ENCODE data around the gene CFAP61.

Gene CFAP61

DNA sequence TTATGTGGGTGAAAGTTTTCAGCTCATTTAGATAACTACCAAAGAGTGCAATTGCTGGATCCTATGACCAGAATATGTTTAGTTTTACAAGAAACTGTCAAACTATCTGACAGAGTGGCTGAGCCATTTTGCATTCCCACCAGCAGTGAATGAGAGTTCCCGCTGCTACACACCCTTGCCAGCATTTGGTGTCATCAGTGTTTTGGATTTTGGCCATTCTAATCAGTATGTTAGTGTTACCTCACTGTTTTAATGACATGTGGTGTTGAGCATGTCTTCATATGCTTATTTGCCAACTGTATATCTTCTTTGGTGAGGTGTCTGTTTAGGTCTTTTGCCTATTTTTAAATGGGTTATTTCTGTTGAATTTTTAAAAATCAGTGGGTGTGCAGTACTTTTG, 120.9 kb downstream of the CFAP61 start:
- Histone ChIP-seq H3K4me2 (ENCODE audit: low read depth, low read length, poor library complexity, severe bottlenecking) (no peak overlapping the region), H3K4me3 (ENCODE audit: low read length, poor library complexity, severe bottlenecking) (no peak overlapping the region), H3K79me2 (ENCODE audit: insufficient read depth, low read length) (no peaks in the 10 kb centered on the region), H3K9me2 (replicated peaks; ENCODE audit: low read depth, low read length) (no peaks in the 10 kb centered on the region), H3K9me3 (ENCODE audit: insufficient read depth, low read depth, low read length) (no peaks in the 10 kb centered on the region), H4K20me1 (ENCODE audit: insufficient read depth, low read length, poor library complexity, severe bottlenecking) (no peaks in the 10 kb centered on the region), H2AFZ (ENCODE audit: low read length) (no peak overlapping the region), H3K36me3 (ENCODE audit: insufficient read depth, low read length) (no peaks in the 10 kb centered on the region), H3F3A (ENCODE audit: low read depth) (no peaks in the 10 kb centered on the region), H3K27me3 (ENCODE audit: insufficient read depth, low read length, poor library complexity, severe bottlenecking) (no peaks in the 10 kb centered on the region), H3K4me1 (ENCODE audit: insufficient read depth, low read length, poor library complexity, severe bottlenecking) (no peaks in the 10 kb centered on the region), H3K9ac (ENCODE audit: low read depth, low read length, poor library complexity, severe bottlenecking) (no peak overlapping the region)
- TF ChIP-seq EZH2phosphoT487 (IDR thresholded peaks at IDR 0.05; ENCODE audit: borderline replicate concordance): no peak

GRCh38 chr20:20174089-20174835, 121.9 kb downstream of the CFAP61 start:
- no peaks in the 10 kb centered on the region for H4K20me1 ChIP-seq (ENCODE audit: insufficient read depth, low read length, poor library complexity, severe bottlenecking)
- TF ChIP-seq EZH2phosphoT487 (IDR thresholded peaks at IDR 0.05; ENCODE audit: borderline replicate concordance): no peak
- TF ChIP-seq, protein P1, sequence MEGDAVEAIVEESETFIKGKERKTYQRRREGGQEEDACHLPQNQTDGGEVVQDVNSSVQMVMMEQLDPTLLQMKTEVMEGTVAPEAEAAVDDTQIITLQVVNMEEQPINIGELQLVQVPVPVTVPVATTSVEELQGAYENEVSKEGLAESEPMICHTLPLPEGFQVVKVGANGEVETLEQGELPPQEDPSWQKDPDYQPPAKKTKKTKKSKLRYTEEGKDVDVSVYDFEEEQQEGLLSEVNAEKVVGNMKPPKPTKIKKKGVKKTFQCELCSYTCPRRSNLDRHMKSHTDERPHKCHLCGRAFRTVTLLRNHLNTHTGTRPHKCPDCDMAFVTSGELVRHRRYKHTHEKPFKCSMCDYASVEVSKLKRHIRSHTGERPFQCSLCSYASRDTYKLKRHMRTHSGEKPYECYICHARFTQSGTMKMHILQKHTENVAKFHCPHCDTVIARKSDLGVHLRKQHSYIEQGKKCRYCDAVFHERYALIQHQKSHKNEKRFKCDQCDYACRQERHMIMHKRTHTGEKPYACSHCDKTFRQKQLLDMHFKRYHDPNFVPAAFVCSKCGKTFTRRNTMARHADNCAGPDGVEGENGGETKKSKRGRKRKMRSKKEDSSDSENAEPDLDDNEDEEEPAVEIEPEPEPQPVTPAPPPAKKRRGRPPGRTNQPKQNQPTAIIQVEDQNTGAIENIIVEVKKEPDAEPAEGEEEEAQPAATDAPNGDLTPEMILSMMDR (conservative IDR thresholded peaks at IDR 0.05; ENCODE audit: low read length): no peak; the same call in 1 of the 2 replicates
- no peak overlapping the region for H2AFZ ChIP-seq (ENCODE audit: low read length)
- H3K9me2 ChIP-seq (replicated peaks; ENCODE audit: low read depth, low read length): no peaks in the 10 kb centered on the region
- H3K36me3 ChIP-seq (ENCODE audit: insufficient read depth, low read length): no peaks in the 10 kb centered on the region
- H3K27me3 ChIP-seq (ENCODE audit: insufficient read depth, low read length, poor library complexity, severe bottlenecking): no peaks in the 10 kb centered on the region
- no peaks in the 10 kb centered on the region for H3K9me3 ChIP-seq (ENCODE audit: insufficient read depth, low read depth, low read length)
- H3K79me2 ChIP-seq (ENCODE audit: insufficient read depth, low read length): no peaks in the 10 kb centered on the region
- H3K4me2 ChIP-seq (ENCODE audit: low read depth, low read length, poor library complexity, severe bottlenecking): no peak overlapping the region
- H3K4me3 ChIP-seq (ENCODE audit: low read length, poor library complexity, severe bottlenecking): no peak overlapping the region
- H3F3A ChIP-seq (ENCODE audit: low read depth): no peaks in the 10 kb centered on the region
- H3K4me1 ChIP-seq (ENCODE audit: insufficient read depth, low read length, poor library complexity, severe bottlenecking): no peaks in the 10 kb centered on the region
- H3K9ac ChIP-seq (ENCODE audit: low read depth, low read length, poor library complexity, severe bottlenecking): no peak overlapping the region

GRCh38 chr20:20181322-20181721, 129.0 kb downstream of the CFAP61 start:
- no peaks in the 10 kb centered on the region for H4K20me1 ChIP-seq (ENCODE audit: insufficient read depth, low read length, poor library complexity, severe bottlenecking)
- no peaks in the 10 kb centered on the region for H3K79me2 ChIP-seq (ENCODE audit: insufficient read depth, low read length)
- H3K4me3 ChIP-seq (ENCODE audit: low read length, poor library complexity, severe bottlenecking): no peak overlapping the region
- H3K4me2 ChIP-seq (ENCODE audit: low read depth, low read length, poor library complexity, severe bottlenecking): no peak overlapping the region
- H3K9me2 ChIP-seq (replicated peaks; ENCODE audit: low read depth, low read length): no peaks in the 10 kb centered on the region
- no peaks in the 10 kb centered on the region for H3K9me3 ChIP-seq (ENCODE audit: insufficient read depth, low read depth, low read length)
- no peak for TF ChIP-seq EZH2phosphoT487 (IDR thresholded peaks at IDR 0.05; ENCODE audit: borderline replicate concordance)
- TF ChIP-seq, protein P1 (conservative IDR thresholded peaks at IDR 0.05; ENCODE audit: low read length): no peak
- no peaks in the 10 kb centered on the region for H3K27me3 ChIP-seq (ENCODE audit: insufficient read depth, low read length, poor library complexity, severe bottlenecking)
- no peak overlapping the region for H3K9ac ChIP-seq (ENCODE audit: low read depth, low read length, poor library complexity, severe bottlenecking)
- H3F3A ChIP-seq (ENCODE audit: low read depth): no peaks in the 10 kb centered on the region
- no peaks in the 10 kb centered on the region for H3K36me3 ChIP-seq (ENCODE audit: insufficient read depth, low read length)
- H2AFZ ChIP-seq (ENCODE audit: low read length): no peak overlapping the region
- no peaks in the 10 kb centered on the region for H3K4me1 ChIP-seq (ENCODE audit: insufficient read depth, low read length, poor library complexity, severe bottlenecking)

GRCh38 chr20:20184149-20184548, 131.8 kb downstream of the CFAP61 start:
- Histone ChIP-seq H3K4me1 (ENCODE audit: insufficient read depth, low read length, poor library complexity, severe bottlenecking) (no peaks in the 10 kb centered on the region), H3K9me3 (ENCODE audit: insufficient read depth, low read depth, low read length) (no peaks in the 10 kb centered on the region), H2AFZ (ENCODE audit: low read length) (no peak overlapping the region), H3K9me2 (replicated peaks; ENCODE audit: low read depth, low read length) (no peaks in the 10 kb centered on the region), H3K36me3 (ENCODE audit: insufficient read depth, low read length) (no peaks in the 10 kb centered on the region), H4K20me1 (ENCODE audit: insufficient read depth, low read length, poor library complexity, severe bottlenecking) (no peaks in the 10 kb centered on the region), H3K4me3 (ENCODE audit: low read length, poor library complexity, severe bottlenecking) (no peak overlapping the region), H3K9ac (ENCODE audit: low read depth, low read length, poor library complexity, severe bottlenecking) (no peak overlapping the region), H3K79me2 (ENCODE audit: insufficient read depth, low read length) (no peaks in the 10 kb centered on the region), H3K4me2 (ENCODE audit: low read depth, low read length, poor library complexity, severe bottlenecking) (no peak overlapping the region), H3F3A (ENCODE audit: low read depth) (no peaks in the 10 kb centered on the region), H3K27me3 (ENCODE audit: insufficient read depth, low read length, poor library complexity, severe bottlenecking) (no peaks in the 10 kb centered on the region)
- no peak for TF ChIP-seq EZH2phosphoT487 (IDR thresholded peaks at IDR 0.05; ENCODE audit: borderline replicate concordance)
- TF ChIP-seq, protein P1 (conservative IDR thresholded peaks at IDR 0.05; ENCODE audit: low read length): peak; percentile 58

All from Loucy (cell line).